Chondrocyte (in vitro differentiated cells): Measurements from ENCODE around the gene ABTB2. TPM values are rescaled to one million over a fixed set of nuclear protein-coding genes. Genes with fewer than 3 reads are reported as not detected.

Experiments used
- DNase-seq: peaks from one replicate; pipeline ENCODE4 v3.0.0; 2021; ENCODE audit warnings: mixed read lengths, low spot score
- H3K27ac Mint-ChIP-seq: one replicate; pipeline ENCODE4 v1.8.0; 2021; ENCODE audit warnings: mild to moderate bottlenecking, moderate library complexity, mixed read lengths; ENCODE audit not compliant: unreplicated experiment
- H3K27me3 Mint-ChIP-seq: 2 replicates; pipeline ENCODE4 v1.8.0; 2021; ENCODE audit warnings: low read depth, mixed read lengths
- H3K36me3 Mint-ChIP-seq: 2 replicates; pipeline ENCODE4 v1.8.0; 2021; ENCODE audit warnings: low read depth, mixed read lengths
- H3K4me1 Mint-ChIP-seq: 2 replicates; pipeline ENCODE4 v1.8.0; 2021; ENCODE audit warnings: low read depth, mild to moderate bottlenecking, mixed read lengths
- H3K4me3 Mint-ChIP-seq: one replicate; pipeline ENCODE4 v1.8.0; 2021; ENCODE audit warnings: mild to moderate bottlenecking, moderate library complexity, mixed read lengths; ENCODE audit not compliant: unreplicated experiment
- H3K9me3 Mint-ChIP-seq: 2 replicates; pipeline ENCODE4 v1.8.0; 2021; ENCODE audit warnings: low read depth, mixed read lengths
- total RNA-seq: library from RNA; stranded (reverse); gene quantifications from 3 replicates; pipeline ENCODE4 v1.2.1, GENCODE V29; 2021
- TF ChIP-seq, protein P1 (sequence below): fragments of 200-600 bp; sonication (generic); IDR thresholded peaks from 2 replicates; pipeline ENCODE4 v1.5.0; 2021; ENCODE audit warnings: antibody characterized with exemption, mild to moderate bottlenecking, moderate library complexity

Gene ABTB2
- total RNA-seq, 1 donor from 2014 or later: 3.1 TPM

DNA sequence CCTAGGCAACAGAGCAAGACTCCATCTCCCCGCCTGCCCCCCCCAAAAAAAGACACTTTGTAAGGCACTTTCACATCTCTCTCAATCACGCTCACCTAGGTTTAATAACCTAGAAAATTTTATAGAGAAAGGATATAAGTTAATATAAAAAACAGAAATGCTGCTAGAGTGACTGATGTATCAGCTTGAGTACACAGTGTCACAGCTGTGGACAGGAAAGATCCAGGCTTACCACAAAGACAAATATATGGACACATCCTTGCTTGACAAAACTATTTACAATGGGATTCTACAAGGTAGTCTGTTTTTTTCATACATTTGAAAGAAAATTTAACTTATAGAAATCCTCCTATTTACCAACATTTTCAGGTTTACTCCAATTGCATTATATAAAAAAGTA is 96.7 kb downstream of the ABTB2 start:
- Mint-ChIP-seq H3K27ac (no peak overlapping the region), H3K4me3 (no peak overlapping the region), H3K36me3 (no peaks in the 10 kb centered on the region), H3K9me3 (no peaks in the 10 kb centered on the region), H3K27me3 (no peaks in the 10 kb centered on the region), H3K4me1 (peaks cover 23% of the 10 kb centered on the region)
- DNase-seq: no peak
- TF ChIP-seq, protein P1, sequence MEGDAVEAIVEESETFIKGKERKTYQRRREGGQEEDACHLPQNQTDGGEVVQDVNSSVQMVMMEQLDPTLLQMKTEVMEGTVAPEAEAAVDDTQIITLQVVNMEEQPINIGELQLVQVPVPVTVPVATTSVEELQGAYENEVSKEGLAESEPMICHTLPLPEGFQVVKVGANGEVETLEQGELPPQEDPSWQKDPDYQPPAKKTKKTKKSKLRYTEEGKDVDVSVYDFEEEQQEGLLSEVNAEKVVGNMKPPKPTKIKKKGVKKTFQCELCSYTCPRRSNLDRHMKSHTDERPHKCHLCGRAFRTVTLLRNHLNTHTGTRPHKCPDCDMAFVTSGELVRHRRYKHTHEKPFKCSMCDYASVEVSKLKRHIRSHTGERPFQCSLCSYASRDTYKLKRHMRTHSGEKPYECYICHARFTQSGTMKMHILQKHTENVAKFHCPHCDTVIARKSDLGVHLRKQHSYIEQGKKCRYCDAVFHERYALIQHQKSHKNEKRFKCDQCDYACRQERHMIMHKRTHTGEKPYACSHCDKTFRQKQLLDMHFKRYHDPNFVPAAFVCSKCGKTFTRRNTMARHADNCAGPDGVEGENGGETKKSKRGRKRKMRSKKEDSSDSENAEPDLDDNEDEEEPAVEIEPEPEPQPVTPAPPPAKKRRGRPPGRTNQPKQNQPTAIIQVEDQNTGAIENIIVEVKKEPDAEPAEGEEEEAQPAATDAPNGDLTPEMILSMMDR: no peak

DNA sequence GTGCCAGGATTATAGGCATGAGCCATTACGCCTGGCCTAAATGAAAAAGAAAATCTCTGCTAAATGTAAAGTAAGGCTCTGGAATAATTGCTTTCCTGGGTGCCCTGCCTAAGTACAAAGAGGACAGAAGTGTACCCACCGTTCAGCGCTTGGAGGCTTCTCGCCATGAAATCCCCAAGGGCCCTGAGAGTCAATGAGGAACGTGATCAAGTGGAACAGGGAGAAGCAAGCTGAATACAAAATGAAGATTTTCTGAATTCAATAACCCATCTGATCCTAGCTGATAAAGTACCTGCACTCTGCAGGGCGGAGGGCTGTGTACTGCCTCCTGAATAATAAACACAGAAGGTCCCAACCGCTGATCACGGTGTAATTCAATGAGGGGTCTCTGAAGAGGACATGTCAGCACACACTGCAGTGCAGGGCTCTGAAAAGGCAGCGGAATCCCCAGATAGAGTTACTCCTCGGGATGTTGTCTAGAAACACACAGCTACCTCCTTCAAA is 97.7 kb downstream of the ABTB2 start:
- Mint-ChIP-seq H3K4me1 (peaks cover 25% of the 10 kb centered on the region), H3K27ac (no peak overlapping the region), H3K27me3 (no peaks in the 10 kb centered on the region), H3K36me3 (no peaks in the 10 kb centered on the region), H3K9me3 (no peaks in the 10 kb centered on the region), H3K4me3 (no peak overlapping the region)
- TF ChIP-seq, protein P1: no peak
- peak; percentile 2 for DNase-seq

DNA sequence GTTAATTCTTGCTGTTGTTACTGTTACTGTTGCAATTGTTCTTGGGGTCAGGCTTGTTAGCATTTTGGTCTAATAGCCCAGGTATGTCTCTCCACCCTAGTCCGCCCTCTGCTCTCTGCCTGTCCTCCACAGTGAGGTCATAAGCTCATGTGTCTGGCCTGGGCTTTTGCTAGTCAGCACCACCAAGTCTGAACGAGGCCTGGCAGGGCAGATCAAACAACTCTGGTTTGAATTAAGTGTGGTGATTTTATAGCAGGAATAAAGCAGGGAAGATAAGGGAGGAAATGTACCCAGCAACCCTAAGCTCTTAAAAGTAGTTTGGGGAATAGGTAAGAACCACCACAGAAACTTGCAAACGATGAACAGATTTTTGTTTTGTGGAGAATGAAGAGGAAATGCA is 98.7 kb downstream of the ABTB2 start:
- TF ChIP-seq, protein P1: no peak
- peaks cover 28% of the 10 kb centered on the region for H3K4me1 Mint-ChIP-seq
- H3K27me3 Mint-ChIP-seq: no peaks in the 10 kb centered on the region
- H3K9me3 Mint-ChIP-seq: no peaks in the 10 kb centered on the region
- DNase-seq: peak; percentile 28
- no peaks in the 10 kb centered on the region for H3K36me3 Mint-ChIP-seq
- no peak overlapping the region for H3K27ac Mint-ChIP-seq
- no peak overlapping the region for H3K4me3 Mint-ChIP-seq

DNA sequence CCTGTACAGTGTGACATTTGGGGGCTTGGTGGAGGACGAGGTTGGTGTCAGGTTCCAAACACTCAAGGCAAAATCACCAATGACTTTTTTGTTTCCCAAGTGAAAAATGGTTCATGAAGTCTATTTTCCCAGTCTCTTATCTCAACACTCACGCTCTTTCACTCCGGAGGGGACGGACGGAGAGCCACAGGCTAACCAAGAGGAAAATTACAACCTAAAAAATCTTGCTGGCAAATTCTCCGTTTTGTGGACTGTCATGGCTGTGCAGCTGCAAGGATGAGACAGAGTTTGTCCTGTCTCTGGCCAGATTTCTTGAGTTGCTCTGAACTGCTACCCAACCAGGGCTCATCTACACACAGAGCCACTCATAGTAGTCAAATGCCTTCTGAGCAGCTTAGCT is 101.2 kb downstream of the ABTB2 start:
- H3K36me3 Mint-ChIP-seq: no peaks in the 10 kb centered on the region
- H3K9me3 Mint-ChIP-seq: no peaks in the 10 kb centered on the region

DNA sequence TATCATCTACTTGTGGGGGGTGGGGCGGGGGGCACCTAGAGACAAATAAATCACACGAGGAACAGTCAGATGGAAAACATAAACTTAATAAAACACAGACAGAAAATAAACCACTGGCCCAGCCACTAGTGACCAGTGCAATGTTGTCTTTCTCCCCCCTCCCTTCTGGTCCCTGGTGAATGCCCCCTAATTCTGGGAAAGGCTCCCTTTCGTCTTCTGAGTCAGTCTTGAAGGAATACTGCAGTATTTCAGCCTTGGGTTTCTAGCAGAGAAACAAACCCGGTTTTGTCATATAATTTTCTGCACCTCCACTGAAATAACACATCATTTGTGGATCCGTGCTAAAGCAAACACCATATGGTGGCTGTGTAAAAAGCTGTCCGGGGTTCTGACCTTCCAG is 101.7 kb downstream of the ABTB2 start:
- Mint-ChIP-seq H3K36me3 (no peaks in the 10 kb centered on the region), H3K9me3 (no peaks in the 10 kb centered on the region), H3K27me3 (no peaks in the 10 kb centered on the region), H3K4me1 (peaks cover 31% of the 10 kb centered on the region), H3K27ac (peak overlapping the region; percentile 37), H3K4me3 (peak overlapping the region; percentile 37)
- no peak for DNase-seq
- TF ChIP-seq, protein P1: no peak

More for the DNA sequence above, 101.2 kb downstream of the ABTB2 start:
- Mint-ChIP-seq H3K4me3 (peak overlapping the region; percentile 37), H3K4me1 (peaks cover 26% of the 10 kb centered on the region), H3K27me3 (no peaks in the 10 kb centered on the region), H3K27ac (peak overlapping the region; percentile 37)
- TF ChIP-seq, protein P1: no peak
- peak; percentile 10 for DNase-seq
